ENCODE data around the gene STK32B. TPM values are rescaled to one million over a fixed set of nuclear protein-coding genes. Genes with fewer than 3 reads are reported as not detected.
"Not testable (repeated sequence)": the region's sequence is repeated elsewhere in the genome, so short reads cannot be mapped to it uniquely, and the experiment has no call there.

The STK32B gene
- total RNA-seq, 4 donors from 2014 or later = 0.46 to 0.68 (median 0.49) TPM; not detected in 1

DNA sequence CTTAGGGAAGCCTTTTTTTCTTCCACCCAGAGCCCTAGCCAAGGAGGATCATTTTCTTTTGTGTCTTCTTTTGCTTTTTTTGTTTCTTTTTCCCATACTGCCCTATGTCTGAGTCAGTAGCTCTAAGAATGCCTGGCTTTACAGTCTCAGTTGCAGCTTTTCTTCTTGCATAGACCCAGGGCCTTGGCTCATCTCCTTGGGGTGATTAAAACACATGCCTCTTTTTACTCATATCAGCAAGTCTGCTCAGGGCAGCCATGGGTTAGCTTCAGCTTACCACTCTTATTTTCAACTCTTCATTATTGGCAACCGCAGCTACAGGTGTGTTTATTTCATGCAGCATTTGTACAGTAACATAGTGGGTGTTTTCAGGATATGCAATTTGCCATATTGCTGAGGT is 196.5 kb downstream of the STK32B start:
- H3K27me3 ChIP-seq = no peaks in the 10 kb centered on the region
- DNase-seq = no peak
- in situ Hi-C loops (cut with MboI; ENCODE audit: low sequenced_read_pairs in 4 of 4) = no loop called here
- H3K36me3 ChIP-seq = no peaks in the 10 kb centered on the region
- H3K4me3 ChIP-seq = no peak overlapping the region
- no peaks in the 10 kb centered on the region for H3K9me3 ChIP-seq
- TF ChIP-seq POLR2A (IDR thresholded peaks at IDR 0.05) = no peak
- TF ChIP-seq, protein P1, sequence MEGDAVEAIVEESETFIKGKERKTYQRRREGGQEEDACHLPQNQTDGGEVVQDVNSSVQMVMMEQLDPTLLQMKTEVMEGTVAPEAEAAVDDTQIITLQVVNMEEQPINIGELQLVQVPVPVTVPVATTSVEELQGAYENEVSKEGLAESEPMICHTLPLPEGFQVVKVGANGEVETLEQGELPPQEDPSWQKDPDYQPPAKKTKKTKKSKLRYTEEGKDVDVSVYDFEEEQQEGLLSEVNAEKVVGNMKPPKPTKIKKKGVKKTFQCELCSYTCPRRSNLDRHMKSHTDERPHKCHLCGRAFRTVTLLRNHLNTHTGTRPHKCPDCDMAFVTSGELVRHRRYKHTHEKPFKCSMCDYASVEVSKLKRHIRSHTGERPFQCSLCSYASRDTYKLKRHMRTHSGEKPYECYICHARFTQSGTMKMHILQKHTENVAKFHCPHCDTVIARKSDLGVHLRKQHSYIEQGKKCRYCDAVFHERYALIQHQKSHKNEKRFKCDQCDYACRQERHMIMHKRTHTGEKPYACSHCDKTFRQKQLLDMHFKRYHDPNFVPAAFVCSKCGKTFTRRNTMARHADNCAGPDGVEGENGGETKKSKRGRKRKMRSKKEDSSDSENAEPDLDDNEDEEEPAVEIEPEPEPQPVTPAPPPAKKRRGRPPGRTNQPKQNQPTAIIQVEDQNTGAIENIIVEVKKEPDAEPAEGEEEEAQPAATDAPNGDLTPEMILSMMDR (IDR thresholded peaks at IDR 0.05 in 4 of 5, conservative IDR thresholded peaks at IDR 0.05 in 1 of 5) = no peak
- no peaks in the 10 kb centered on the region for H3K4me1 ChIP-seq
- no peak for ATAC-seq
- intact Hi-C loops (cut with DNase I; ENCODE audit: low total_unique reads) = no loop called here
- no peak overlapping the region for H3K27ac ChIP-seq

DNA sequence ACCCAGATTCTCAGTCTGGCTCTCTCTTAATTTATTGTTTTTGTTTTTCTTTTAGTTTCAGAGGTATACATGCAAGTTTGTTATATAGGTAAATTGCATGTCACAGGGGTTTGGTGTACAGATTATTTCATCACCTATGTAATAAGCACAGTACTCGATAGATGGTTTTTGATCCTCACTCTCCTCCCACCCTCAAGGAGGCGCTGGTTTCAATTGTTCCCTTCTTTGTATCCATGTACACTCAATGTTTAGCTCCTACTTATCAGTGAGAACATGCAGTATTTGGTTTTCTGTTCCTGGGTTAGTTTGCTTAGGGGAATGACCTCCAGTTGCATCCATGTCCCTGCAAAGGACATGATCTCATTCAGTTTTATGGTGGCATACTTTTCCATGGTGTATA is 198.4 kb downstream of the STK32B start:
- DNase-seq (no peak), ATAC-seq (no peak)
- intact Hi-C loops (cut with DNase I; ENCODE audit: low total_unique reads) (no loop called here), in situ Hi-C loops (cut with MboI; ENCODE audit: low sequenced_read_pairs in 4 of 4) (loop anchor here in 1 of 4 donors (25.0 kb wide), 1 partner anchor 113 kb away; no protein-coding TSS in a partner anchor)
- H3K9me3 ChIP-seq = no peaks in the 10 kb centered on the region
- H3K27ac ChIP-seq = no peak overlapping the region
- TF ChIP-seq, protein P1 (IDR thresholded peaks at IDR 0.05 in 4 of 5, conservative IDR thresholded peaks at IDR 0.05 in 1 of 5) = no peak
- TF ChIP-seq POLR2A (IDR thresholded peaks at IDR 0.05) = no peak
- no peak overlapping the region for H3K4me3 ChIP-seq
- H3K27me3 ChIP-seq = no peaks in the 10 kb centered on the region
- H3K4me1 ChIP-seq = no peaks in the 10 kb centered on the region
- H3K36me3 ChIP-seq = no peaks in the 10 kb centered on the region

DNA sequence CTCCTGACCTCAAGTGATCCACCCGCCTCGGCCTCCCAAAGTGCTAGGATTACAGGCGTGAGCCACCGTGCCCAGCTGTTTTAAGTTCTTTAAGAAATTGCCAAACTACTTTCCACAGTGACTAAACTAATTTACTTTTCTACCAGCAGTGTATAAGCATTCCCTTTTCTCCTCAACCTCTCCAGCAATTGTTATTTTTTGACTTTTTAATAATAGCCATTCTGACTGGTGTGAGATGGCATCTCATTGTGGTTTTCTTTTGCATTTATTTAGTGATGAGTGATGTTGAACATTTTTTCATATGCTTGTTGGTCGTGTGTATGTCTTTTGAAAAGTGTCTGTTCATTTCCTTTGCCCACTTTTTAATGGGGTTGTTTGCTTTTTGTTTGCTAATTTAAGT is 199.3 kb downstream of the STK32B start:
- in situ Hi-C loops (cut with MboI; ENCODE audit: low sequenced_read_pairs in 4 of 4) = loop anchor here in 1 of 4 donors (25.0 kb wide), 1 partner anchor 112 kb away; no protein-coding TSS in a partner anchor
- ATAC-seq; H3K4me1 ChIP-seq; H3K36me3 ChIP-seq; intact Hi-C loops (cut with DNase I; ENCODE audit: low total_unique reads); H3K4me3 ChIP-seq; H3K27me3 ChIP-seq; H3K9me3 ChIP-seq; H3K27ac ChIP-seq; DNase-seq: not testable (repeated sequence)

DNA sequence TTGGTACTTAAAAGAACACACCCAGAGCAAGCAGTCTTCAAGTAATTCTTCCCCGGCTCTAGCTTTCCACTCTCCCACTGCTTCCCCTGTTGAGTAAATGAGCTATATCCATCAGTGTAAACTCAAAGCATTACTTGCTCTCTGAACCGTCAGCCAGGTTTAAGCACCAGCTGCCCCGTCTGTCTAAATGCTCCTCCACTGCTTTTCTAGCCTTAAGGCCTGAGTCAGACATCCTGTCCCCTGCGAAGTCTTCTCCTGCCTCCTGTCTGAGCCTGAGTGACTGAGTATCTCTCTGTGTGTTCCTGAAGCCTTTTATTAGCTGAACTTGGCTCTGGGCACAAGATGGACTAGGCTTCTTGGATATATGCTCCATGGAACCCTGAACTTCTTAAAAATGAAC is 205.1 kb downstream of the STK32B start:
- Histone ChIP-seq H3K27ac (no peak overlapping the region), H3K36me3 (no peaks in the 10 kb centered on the region), H3K4me3 (no peak overlapping the region), H3K9me3 (no peaks in the 10 kb centered on the region), H3K4me1 (no peaks in the 10 kb centered on the region), H3K27me3 (no peaks in the 10 kb centered on the region)
- TF ChIP-seq, protein P1 (IDR thresholded peaks at IDR 0.05 in 4 of 5, conservative IDR thresholded peaks at IDR 0.05 in 1 of 5) = no peak
- no peak for TF ChIP-seq POLR2A (IDR thresholded peaks at IDR 0.05)
- no peak for ATAC-seq
- DNase-seq = no peak
- in situ Hi-C loops (cut with MboI; ENCODE audit: low sequenced_read_pairs in 4 of 4) = loop anchor here in 1 of 4 donors (25.0 kb wide), 1 partner anchor 106 kb away; no protein-coding TSS in a partner anchor
- intact Hi-C loops (cut with DNase I; ENCODE audit: low total_unique reads) = no loop called here

DNA sequence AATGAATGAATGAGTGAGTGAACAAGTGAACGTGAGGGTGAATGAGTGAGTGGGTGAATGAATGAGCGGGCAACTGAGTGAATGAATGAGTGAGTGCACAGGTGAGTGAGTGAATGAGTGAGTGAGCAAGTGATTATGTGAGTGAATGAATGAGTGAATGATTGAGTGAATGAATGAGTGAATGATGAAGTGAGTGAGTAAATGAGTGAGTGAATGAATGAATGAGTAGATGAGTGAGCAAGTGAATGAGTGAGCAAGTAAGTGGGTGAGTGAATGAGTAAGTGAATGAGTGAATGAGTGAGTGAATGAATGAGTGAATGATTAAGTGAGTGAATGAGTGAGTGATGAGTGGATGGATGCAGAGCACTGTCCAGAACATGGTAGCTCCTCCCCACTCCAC is 205.8 kb downstream of the STK32B start:
- Histone ChIP-seq H3K4me1 (no peaks in the 10 kb centered on the region), H3K27ac (no peak overlapping the region), H3K4me3 (no peak overlapping the region), H3K36me3 (no peaks in the 10 kb centered on the region), H3K27me3 (no peaks in the 10 kb centered on the region), H3K9me3 (no peaks in the 10 kb centered on the region)
- TF ChIP-seq POLR2A (IDR thresholded peaks at IDR 0.05) = no peak
- intact Hi-C loops (cut with DNase I; ENCODE audit: low total_unique reads) (no loop called here), in situ Hi-C loops (cut with MboI; ENCODE audit: low sequenced_read_pairs in 4 of 4) (loop anchor here in 1 of 4 donors (25.0 kb wide), 1 partner anchor 105 kb away; no protein-coding TSS in a partner anchor)
- DNase-seq (no peak), ATAC-seq (no peak)

DNA sequence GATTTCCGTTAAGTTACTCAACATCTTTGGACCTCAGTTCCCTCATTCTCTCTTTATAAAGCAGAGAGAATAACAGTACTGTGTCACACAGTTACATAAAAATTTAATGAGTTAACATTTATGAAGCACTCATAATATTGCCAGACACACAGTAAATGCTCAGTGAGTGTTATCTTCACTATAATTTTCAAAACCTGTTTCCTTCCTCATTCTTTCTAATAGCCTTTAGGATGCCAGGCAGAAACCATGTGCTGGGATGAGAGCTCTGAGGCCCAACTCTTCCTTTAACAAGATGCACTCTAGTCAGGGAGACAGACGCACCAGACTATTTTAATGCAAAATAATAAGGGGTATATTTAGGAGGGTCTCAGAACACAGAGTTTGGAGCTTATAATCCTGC is 208.2 kb downstream of the STK32B start:
- no peaks in the 10 kb centered on the region for H3K27me3 ChIP-seq
- no peak for TF ChIP-seq POLR2A (IDR thresholded peaks at IDR 0.05)
- TF ChIP-seq, protein P1 (IDR thresholded peaks at IDR 0.05 in 4 of 5, conservative IDR thresholded peaks at IDR 0.05 in 1 of 5) = no peak
- in situ Hi-C loops (cut with MboI; ENCODE audit: low sequenced_read_pairs in 4 of 4) = loop anchor here in 1 of 4 donors (25.0 kb wide), 1 partner anchor 103 kb away; no protein-coding TSS in a partner anchor

More for the DNA sequence above, 208.2 kb downstream of the STK32B start:
- H3K4me3 ChIP-seq = no peak overlapping the region
- H3K36me3 ChIP-seq = no peaks in the 10 kb centered on the region
- DNase-seq = no peak
- no peaks in the 10 kb centered on the region for H3K4me1 ChIP-seq
- H3K27ac ChIP-seq = no peak overlapping the region
- intact Hi-C loops (cut with DNase I; ENCODE audit: low total_unique reads) = no loop called here
- ATAC-seq = no peak
- no peaks in the 10 kb centered on the region for H3K9me3 ChIP-seq

Data from gastrocnemius medialis (tissue), 4 donors.